MCF 10A (cell line): ENCODE measurements around the gene FKBP6. TPM values are rescaled to one million over a fixed set of nuclear protein-coding genes. Genes with fewer than 3 reads are reported as not detected.
"Not testable (repeated sequence)": the region's sequence is repeated elsewhere in the genome, so short reads cannot be mapped to it uniquely, and the experiment has no call there.

Experiments used
- BruUV-seq: library from RNA; stranded (reverse); fragments of 400-500 nt; replicated peaks from 2 replicates; lab custom pipeline; 2021; lab: Mats Ljungman, UMichigan
- CTCF ChIA-PET: fragments of 300-600 bp; sonication (Branson Sonifier 250); formaldehyde crosslinking; extraction: SDS; loops from one replicate; lab custom pipeline; 2021; ENCODE audit warnings: antibody characterized with exemption, inconsistent platforms; lab: Yijun Ruan, JAX
- POLR2A ChIA-PET: fragments of 300-600, 350-650 bp; sonication (Branson Sonifier 250); formaldehyde crosslinking; extraction: SDS; loops from one replicate; lab custom pipeline; 2020; ENCODE audit warnings: antibody characterized with exemption, inconsistent platforms; lab: Yijun Ruan, JAX
- DNase-seq: peaks from one replicate; pipeline ENCODE4 v3.0.0-alpha.2; 2018; ENCODE audit not compliant: unreplicated experiment
- H3K27ac Mint-ChIP-seq: one replicate; pipeline ENCODE4 v1.8.0; 2022; ENCODE audit warnings: mild to moderate bottlenecking, low read depth, mixed read lengths; ENCODE audit not compliant: unreplicated experiment
- H3K27me3 Mint-ChIP-seq: one replicate; pipeline ENCODE4 v1.8.0; 2022; ENCODE audit warnings: mixed read lengths; ENCODE audit not compliant: insufficient read depth, unreplicated experiment
- H3K36me3 Mint-ChIP-seq: one replicate; pipeline ENCODE4 v1.8.0; 2022; ENCODE audit warnings: mild to moderate bottlenecking, moderate library complexity, mixed read lengths; ENCODE audit not compliant: insufficient read depth, unreplicated experiment
- H3K4me1 Mint-ChIP-seq: one replicate; pipeline ENCODE4 v1.8.0; 2022; ENCODE audit warnings: mixed read lengths; ENCODE audit not compliant: insufficient read depth, unreplicated experiment
- H3K4me3 Mint-ChIP-seq: one replicate; pipeline ENCODE4 v1.8.0; 2022; ENCODE audit warnings: mild to moderate bottlenecking, moderate library complexity, mixed read lengths; ENCODE audit not compliant: unreplicated experiment
- H3K9me3 Mint-ChIP-seq: one replicate; pipeline ENCODE4 v1.8.0; 2022; ENCODE audit warnings: mixed read lengths; ENCODE audit not compliant: unreplicated experiment
- CTCF ChIP-seq: fragments of 200-600 bp; IDR thresholded peaks from one replicate; pipeline ENCODE4 v1.8.0; 2022; ENCODE audit warnings: antibody characterized with exemption, mild to moderate bottlenecking; ENCODE audit not compliant: unreplicated experiment
- intact Hi-C: fragments of 100-400 bp; cut with micrococcal nuclease; formaldehyde crosslinking; loops from 2 replicates; pipeline ENCODE4 v1.14.1; 2022
- total RNA-seq: library from RNA; stranded (reverse); gene quantifications from 2 replicates; pipeline ENCODE4 v1.2.3, GENCODE V29; 2022

Gene FKBP6
- total RNA-seq, 1 experiment from 2014 or later: not detected

- peak overlapping the region; percentile 87 for H3K27ac Mint-ChIP-seq
Measured at GRCh38 chr7:73308074-73308664, 19.8 kb upstream of the FKBP6 start.

GRCh38 chr7:73308665-73309214 is 19.2 kb upstream of the FKBP6 start, which contains the start of gene NSUN5:
NSUN5 (minus strand) TSS chr7:73308826; CDS start chr7:73308790, 36 bp downstream.
- intact Hi-C loops: no loop called here
- Mint-ChIP-seq H3K27me3 (no peaks in the 10 kb centered on the region), H3K4me3 (peak within 1 kb of the TSS; percentile 95), H3K36me3 (peaks cover 30% of the 10 kb centered on the region), H3K9me3 (no peaks in the 10 kb centered on the region), H3K4me1 (peaks cover 20% of the 10 kb centered on the region), H3K27ac (peak within 1 kb of the TSS; percentile 87)
- DNase-seq: peak; percentile 79
- ChIA-PET POLR2A (no interaction called here), CTCF (no interaction called here)
- BruUV-seq: no TSS peak
- no peak for TF ChIP-seq CTCF

More at GRCh38 chr7:73308074-73308664, 19.8 kb upstream of the FKBP6 start:
- TF ChIP-seq CTCF: no peak
- POLR2A ChIA-PET: interaction anchor here (0.7 kb wide), 1 partner anchor 149 kb away, joined by 3 read pairs; no protein-coding TSS in a partner anchor
- CTCF ChIA-PET: no interaction called here
- Mint-ChIP-seq H3K9me3 (no peaks in the 10 kb centered on the region), H3K27me3 (no peaks in the 10 kb centered on the region), H3K36me3 (peaks cover 35% of the 10 kb centered on the region), H3K4me3 (peak overlapping the region; percentile 95), H3K4me1 (peaks cover 20% of the 10 kb centered on the region)
- intact Hi-C loops: no loop called here
- DNase-seq: peak; percentile 5
- TSS peak; percentile 50 for BruUV-seq

- H3K27me3 Mint-ChIP-seq, H3K36me3 Mint-ChIP-seq, CTCF ChIA-PET, intact Hi-C loops, DNase-seq, POLR2A ChIA-PET, H3K4me3 Mint-ChIP-seq, H3K9me3 Mint-ChIP-seq, BruUV-seq: not testable (repeated sequence)
- H3K27ac Mint-ChIP-seq: peak overlapping the region; percentile 75
- peaks cover 15% of the 10 kb centered on the region for H3K4me1 Mint-ChIP-seq
Measured at GRCh38 chr7:73311421-73311820, 16.5 kb upstream of the FKBP6 start.

- no peaks in the 10 kb centered on the region for H3K27me3 Mint-ChIP-seq
Measured at GRCh38 chr7:73312831-73313520, 15.0 kb upstream of the FKBP6 start.

More at GRCh38 chr7:73312831-73313520, 15.0 kb upstream of the FKBP6 start:
- ChIA-PET CTCF (interaction anchor here (0.5 kb wide), 1 partner anchor 139 kb away, joined by 3 read pairs; no protein-coding TSS in a partner anchor), POLR2A (no interaction called here)
- no peak for TF ChIP-seq CTCF
- Mint-ChIP-seq H3K27ac (no peak overlapping the region), H3K4me1 (no peaks in the 10 kb centered on the region), H3K36me3 (no peaks in the 10 kb centered on the region), H3K4me3 (no peak overlapping the region), H3K9me3 (no peaks in the 10 kb centered on the region)
- BruUV-seq: no TSS peak
- intact Hi-C loops: no loop called here
- no peak for DNase-seq
